ENCODE results near the gene RAB11FIP5.

GRCh38 chr2:73117441-73117840 is 4.7 kb upstream of the RAB11FIP5 start:
- TF ChIP-seq CTCF (conservative IDR thresholded peaks at IDR 0.05; ENCODE audit: low read depth, low read length) (no peak), EZH2 (IDR thresholded peaks at IDR 0.05; ENCODE audit: low read length, unreplicated experiment) (no peak), EZH2phosphoT487 (IDR thresholded peaks at IDR 0.05; ENCODE audit: borderline replicate concordance, low read length) (no peak)

All from PC-3 (cell line).